ENCODE results near the gene PAQR8.

GRCh38 chr6:52352239-52353018, 9.5 kb upstream of the PAQR8 start:
- no peak for TF ChIP-seq CTCF (IDR thresholded peaks at IDR 0.05; ENCODE audit: insufficient read depth, low read depth, low read length)
- TF ChIP-seq EZH2 (IDR thresholded peaks at IDR 0.05; ENCODE audit: insufficient read depth, low read length) = no peak
